Chondrocyte (in vitro differentiated cells): ENCODE results near the gene FABP6. TPM values are rescaled to one million over a fixed set of nuclear protein-coding genes. Genes with fewer than 3 reads are reported as not detected.

ENCODE experiments used
- DNase-seq: peaks from one replicate; pipeline ENCODE4 v3.0.0; 2021; ENCODE audit warnings: mixed read lengths, low spot score
- H3K27ac Mint-ChIP-seq: one replicate; pipeline ENCODE4 v1.8.0; 2021; ENCODE audit warnings: mild to moderate bottlenecking, moderate library complexity, mixed read lengths; ENCODE audit not compliant: unreplicated experiment
- H3K27me3 Mint-ChIP-seq: 2 replicates; pipeline ENCODE4 v1.8.0; 2021; ENCODE audit warnings: low read depth, mixed read lengths
- H3K36me3 Mint-ChIP-seq: 2 replicates; pipeline ENCODE4 v1.8.0; 2021; ENCODE audit warnings: low read depth, mixed read lengths
- H3K4me1 Mint-ChIP-seq: 2 replicates; pipeline ENCODE4 v1.8.0; 2021; ENCODE audit warnings: low read depth, mild to moderate bottlenecking, mixed read lengths
- H3K4me3 Mint-ChIP-seq: one replicate; pipeline ENCODE4 v1.8.0; 2021; ENCODE audit warnings: mild to moderate bottlenecking, moderate library complexity, mixed read lengths; ENCODE audit not compliant: unreplicated experiment
- H3K9me3 Mint-ChIP-seq: 2 replicates; pipeline ENCODE4 v1.8.0; 2021; ENCODE audit warnings: low read depth, mixed read lengths
- CTCF ChIP-seq: fragments of 200-600 bp; sonication (generic); IDR thresholded peaks from 2 replicates; pipeline ENCODE4 v1.5.0; 2021; ENCODE audit warnings: antibody characterized with exemption, mild to moderate bottlenecking, moderate library complexity
- total RNA-seq: library from RNA; stranded (reverse); gene quantifications from 3 replicates; pipeline ENCODE4 v1.2.1, GENCODE V29; 2021

The FABP6 gene
- total RNA-seq, 1 donor from 2014 or later: not detected

DNA sequence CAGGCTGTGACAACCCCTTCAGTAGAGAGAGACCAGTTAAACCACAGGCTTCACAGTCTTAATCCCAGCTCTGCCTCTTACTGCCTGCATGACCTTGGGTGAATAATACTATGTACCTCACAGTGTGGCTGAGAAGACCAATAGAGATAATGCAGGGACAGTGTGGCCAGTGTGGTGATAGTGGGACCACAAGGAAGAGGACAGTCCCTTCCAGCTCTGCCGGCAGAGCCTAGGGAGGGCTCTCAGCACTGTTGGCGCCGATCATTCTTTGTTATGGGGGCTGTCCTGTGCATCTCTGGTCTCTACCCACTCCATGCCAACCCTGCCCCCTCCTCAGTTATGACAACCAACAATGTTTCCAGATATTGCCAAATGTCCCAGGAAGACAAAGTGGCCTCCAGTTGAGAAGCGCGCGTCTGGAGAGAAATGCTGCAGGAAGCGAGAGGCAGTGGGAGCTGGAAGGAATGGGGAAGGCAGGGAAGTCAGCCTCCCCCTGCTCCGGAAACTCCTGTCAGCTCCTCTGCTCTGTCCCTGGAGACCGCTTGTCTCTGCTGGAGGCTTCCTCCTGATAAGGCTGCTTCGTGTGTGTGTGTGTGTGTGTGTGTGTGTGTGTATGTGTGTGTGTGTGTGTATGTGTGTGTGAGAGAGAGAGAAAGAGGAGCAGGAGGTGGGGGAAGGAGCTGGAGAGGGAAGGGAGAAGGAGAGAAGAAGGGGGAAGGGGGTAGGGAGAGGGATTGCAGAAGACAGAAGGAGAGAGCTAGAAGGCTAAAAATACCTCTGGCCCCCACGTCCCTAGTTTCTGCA is 31.8 kb upstream of the FABP6 start:
- no peak for DNase-seq
- Mint-ChIP-seq H3K27ac (peak overlapping the region; percentile 86), H3K27me3 (no peaks in the 10 kb centered on the region), H3K36me3 (no peaks in the 10 kb centered on the region), H3K9me3 (no peaks in the 10 kb centered on the region), H3K4me3 (no peak overlapping the region), H3K4me1 (peaks cover 25% of the 10 kb centered on the region)
- no peak for TF ChIP-seq CTCF

- Mint-ChIP-seq H3K4me3 (no peak overlapping the region), H3K27ac (no peak overlapping the region), H3K9me3 (no peaks in the 10 kb centered on the region), H3K4me1 (peaks cover 25% of the 10 kb centered on the region), H3K27me3 (no peaks in the 10 kb centered on the region), H3K36me3 (no peaks in the 10 kb centered on the region)
- TF ChIP-seq CTCF: no peak
- DNase-seq: no peak
Observed at GRCh38 chr5:160198146-160198545, 31.2 kb upstream of the FABP6 start.

DNA sequence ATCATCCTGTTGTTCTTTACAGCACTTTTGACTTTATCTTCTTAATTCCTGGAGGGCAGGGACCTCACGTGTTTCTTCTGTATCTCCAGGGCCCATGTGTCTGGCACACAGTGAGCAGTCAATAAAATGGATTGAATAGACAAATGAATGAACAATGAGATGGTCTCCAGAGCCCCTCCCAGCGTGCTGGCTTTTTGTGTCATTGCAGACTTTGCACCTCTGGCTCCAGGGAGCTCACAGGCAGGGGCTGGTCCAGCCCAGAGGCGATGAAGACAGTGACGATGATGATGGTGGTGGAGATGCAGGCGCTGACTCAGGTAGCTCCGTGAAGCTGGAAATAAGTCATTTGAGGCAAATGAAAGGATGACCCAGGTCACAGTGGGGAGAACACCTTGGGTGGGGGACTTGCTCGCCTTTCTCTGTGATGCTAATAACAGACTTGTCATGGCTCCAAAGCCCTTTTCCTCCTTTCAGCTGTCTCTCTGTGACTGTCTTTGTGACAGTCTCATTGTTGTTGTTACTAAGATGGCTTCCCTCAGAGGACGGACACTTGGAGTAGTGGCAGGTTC is 30.4 kb upstream of the FABP6 start:
- no peak overlapping the region for H3K27ac Mint-ChIP-seq
- H3K27me3 Mint-ChIP-seq: no peaks in the 10 kb centered on the region
- DNase-seq: no peak
- H3K36me3 Mint-ChIP-seq: no peaks in the 10 kb centered on the region
- H3K4me1 Mint-ChIP-seq: peaks cover 25% of the 10 kb centered on the region
- peak; percentile 59 for TF ChIP-seq CTCF
- no peaks in the 10 kb centered on the region for H3K9me3 Mint-ChIP-seq
- no peak overlapping the region for H3K4me3 Mint-ChIP-seq

DNA sequence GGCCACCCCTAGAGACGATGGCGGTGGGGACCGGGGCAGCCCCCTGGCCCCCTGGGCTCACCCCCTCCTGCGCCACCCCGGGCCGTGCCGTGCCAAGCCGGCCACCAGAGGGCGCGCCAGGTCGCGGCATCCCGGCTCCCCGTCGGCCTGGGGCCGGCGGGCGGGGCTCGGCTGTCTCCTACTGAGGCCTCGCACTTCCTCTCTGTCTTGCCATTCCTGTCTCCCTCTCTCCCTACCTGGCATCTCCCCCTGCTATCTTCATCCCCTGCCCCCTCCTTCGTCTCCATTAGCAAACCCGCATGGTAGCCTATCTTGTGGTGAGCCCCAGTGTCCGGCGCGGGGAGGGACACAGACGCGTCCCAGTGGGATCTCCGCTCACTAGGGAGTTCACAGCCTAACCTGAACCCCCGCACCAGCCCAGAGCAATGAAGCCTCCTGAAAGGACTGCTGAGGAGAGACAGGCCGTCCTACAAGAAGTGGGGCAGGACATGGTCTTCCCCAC is 29.8 kb upstream of the FABP6 start:
- peak overlapping the region; percentile 19 for H3K27ac Mint-ChIP-seq

More for the DNA sequence above, 29.8 kb upstream of the FABP6 start:
- TF ChIP-seq CTCF: peak; percentile 99
- peak overlapping the region; percentile 70 for H3K4me3 Mint-ChIP-seq
- H3K4me1 Mint-ChIP-seq: peaks cover 25% of the 10 kb centered on the region
- H3K9me3 Mint-ChIP-seq: no peaks in the 10 kb centered on the region
- DNase-seq: no peak
- H3K36me3 Mint-ChIP-seq: no peaks in the 10 kb centered on the region
- H3K27me3 Mint-ChIP-seq: no peaks in the 10 kb centered on the region
